Hepatocyte (in vitro differentiated cells): ENCODE measurements around the gene NPIPA3. TPM values are rescaled to one million over a fixed set of nuclear protein-coding genes. Genes with fewer than 3 reads are reported as not detected.

Source experiments
- polyA plus RNA-seq: library from polyadenylated mRNA; unstranded; fragments of >200 nt; fragmentation: Nextera tagmentation; extraction: Ambion mirVana; gene quantifications from 2 replicates; pipeline ENCODE4 v1.2.1, GENCODE V29; 2016
- total RNA-seq: library from RNA; depleted of rRNA; stranded (reverse); fragments of >200 nt; gene quantifications from 2 replicates; pipeline ENCODE4 v1.2.3, GENCODE V29; 2014

NPIPA3 gene
- total and polyA plus RNA-seq, 2 experiments from 2014 or later: 0.30 TPM; not detected in 1

Other genes with a start within 250 kb of the NPIPA3 start
- gene PARN, start 73.2 kb upstream of the NPIPA3 start, total RNA-seq: 23.8 and 35.6 TPM in 2 replicates
- 20.0 and 23.7 TPM in 2 replicates for gene PARN, start 73.2 kb upstream of the NPIPA3 start, polyA plus RNA-seq
- gene BFAR, start 70.5 kb upstream of the NPIPA3 start, total RNA-seq: 76.9 and 98.9 TPM in 2 replicates
- 44.0 and 44.6 TPM in 2 replicates for gene BFAR, start 70.5 kb upstream of the NPIPA3 start, polyA plus RNA-seq
- 0.30 and 0.80 TPM in 2 replicates for gene PLA2G10, start 9.1 kb upstream of the NPIPA3 start, total RNA-seq
- 2.3 and 3.2 TPM in 2 replicates for gene PLA2G10, start 9.1 kb upstream of the NPIPA3 start, polyA plus RNA-seq
- gene NPIPA2, start 39.1 kb downstream of the NPIPA3 start, total RNA-seq: 0.20 TPM in 1 of 2 replicates, not detected in the other
- gene NPIPA2, start 39.1 kb downstream of the NPIPA3 start, polyA plus RNA-seq: 5.4 TPM in 1 of 2 replicates, not detected in the other
- gene NOMO1, start 130.3 kb downstream of the NPIPA3 start, total RNA-seq: 78.1 and 87.4 TPM in 2 replicates
- gene NOMO1, start 130.3 kb downstream of the NPIPA3 start, polyA plus RNA-seq: 79.1 and 95.3 TPM in 2 replicates
- 31.7 and 47.5 TPM in 2 replicates for gene NPIPA1, start 234.0 kb downstream of the NPIPA3 start, total RNA-seq
- gene NPIPA1, start 234.0 kb downstream of the NPIPA3 start, polyA plus RNA-seq: 42.8 and 59.3 TPM in 2 replicates